IMR-90 (cell line): Measurements from ENCODE around the gene AP3B1. TPM values are rescaled to one million over a fixed set of nuclear protein-coding genes. Genes with fewer than 3 reads are reported as not detected.

Experiments
- ATAC-seq: fragments of 200-7000 bp; cut with Tn5 transposase; 2 replicates; pipeline ENCODE4 v1.9.1; 2020; ENCODE audit warnings: low read depth, mild to moderate bottlenecking, moderate library complexity
- BruUV-seq: library from RNA; stranded (reverse); fragments of 400-500 nt; replicated peaks from 2 replicates; lab custom pipeline; 2021; lab: Mats Ljungman, UMichigan
- CTCF ChIA-PET: fragments of 300-600 bp; formaldehyde crosslinking; extraction: SDS; loops from one replicate; lab custom pipeline; 2021; ENCODE audit warnings: antibody characterized with exemption; lab: Yijun Ruan, JAX
- POLR2A ChIA-PET: fragments of 300-600 bp; sonication (Branson Sonifier 250); formaldehyde crosslinking; loops from one replicate; lab custom pipeline; 2022; ENCODE audit warnings: antibody characterized with exemption; ENCODE audit not compliant: unreplicated experiment; lab: Charles Lee
- DNase-seq: peaks from one replicate; pipeline ENCODE4 v3.0.0; 2013
- H2AFZ ChIP-seq: replicated peaks from 2 replicates; pipeline ENCODE3; 2013; ENCODE audit warnings: low read length, mild to moderate bottlenecking; ENCODE audit not compliant: poor library complexity
- H2AK5ac ChIP-seq: 2 replicates; pipeline ENCODE4 v1.6.1; 2013; ENCODE audit warnings: low read depth, low read length, inconsistent platforms
- H2AK9ac ChIP-seq: replicated peaks from 2 replicates; pipeline ENCODE3; 2013; ENCODE audit warnings: mild to moderate bottlenecking, low read depth, low read length, moderate library complexity; ENCODE audit not compliant: poor library complexity
- H2BK120ac ChIP-seq: 2 replicates; pipeline ENCODE4 v1.6.1; 2013; ENCODE audit warnings: low read depth, low read length, inconsistent platforms
- H2BK15ac ChIP-seq: 3 replicates; pipeline ENCODE4 v1.6.1; 2013; ENCODE audit warnings: low read depth, low read length, inconsistent platforms
- H2BK20ac ChIP-seq: 2 replicates; pipeline ENCODE4 v1.6.1; 2013; ENCODE audit warnings: low read depth, mild to moderate bottlenecking, inconsistent platforms, low read length, moderate library complexity
- H2BK5ac ChIP-seq: 2 replicates; pipeline ENCODE4 v1.6.1; 2013; ENCODE audit warnings: mild to moderate bottlenecking, low read depth, low read length, inconsistent platforms; ENCODE audit not compliant: poor library complexity, severe bottlenecking
- H3K14ac ChIP-seq: replicated peaks from 2 replicates; pipeline ENCODE4 v1.6.1; 2013; ENCODE audit warnings: low read depth, low read length, inconsistent platforms
- H3K18ac ChIP-seq: 2 replicates; pipeline ENCODE4 v1.6.1; 2013; ENCODE audit warnings: low read depth, low read length, control low read depth
- H3K23ac ChIP-seq: 2 replicates; pipeline ENCODE4 v1.6.1; 2013; ENCODE audit warnings: low read depth, low read length, inconsistent platforms
- H3K27ac ChIP-seq: 2 replicates; pipeline ENCODE4 v1.5.1; 2013; ENCODE audit warnings: mild to moderate bottlenecking, control low read depth, low read length; ENCODE audit not compliant: insufficient read depth
- H3K27me3 ChIP-seq: 2 replicates; pipeline ENCODE4 v1.6.1; 2013; ENCODE audit warnings: low read length; ENCODE audit not compliant: control insufficient read depth, insufficient read depth
- H3K36me3 ChIP-seq: 2 replicates; pipeline ENCODE4 v1.6.1; 2013; ENCODE audit warnings: low read length, mixed read lengths; ENCODE audit not compliant: control insufficient read depth, insufficient read depth
- H3K4ac ChIP-seq: 2 replicates; pipeline ENCODE4 v1.6.1; 2013; ENCODE audit warnings: low read depth, low read length, inconsistent platforms
- H3K4me1 ChIP-seq: 2 replicates; pipeline ENCODE4 v1.6.1; 2013; ENCODE audit warnings: low read length, mixed read lengths; ENCODE audit not compliant: control insufficient read depth, insufficient read depth
- H3K4me2 ChIP-seq: 2 replicates; pipeline ENCODE4 v1.6.1; 2013; ENCODE audit warnings: low read depth, mild to moderate bottlenecking, control low read depth, low read length, moderate library complexity
- H3K4me3 ChIP-seq: 2 replicates; pipeline ENCODE4 v1.5.1; 2013; ENCODE audit warnings: low read depth, mild to moderate bottlenecking, control low read depth, low read length, moderate library complexity; ENCODE audit not compliant: insufficient read depth
- H3K56ac ChIP-seq: 2 replicates; pipeline ENCODE4 v1.6.1; 2013; ENCODE audit warnings: low read length, inconsistent platforms; ENCODE audit not compliant: insufficient read depth; ENCODE audit errors: extremely low read depth
- H3K79me1 ChIP-seq, 2 experiments: 2 replicates each; pipeline ENCODE4 v1.6.1; 2013; ENCODE audit warnings: low read length in 2 of 2, inconsistent platforms in 1 of 2, low read depth in 1 of 2
- H3K9ac ChIP-seq: 2 replicates; pipeline ENCODE4 v1.6.1; 2013; ENCODE audit warnings: low read depth, low read length, control low read depth
- H3K9me1 ChIP-seq: 2 replicates; pipeline ENCODE4 v1.6.1; 2013; ENCODE audit warnings: low read length, inconsistent platforms; ENCODE audit not compliant: insufficient read depth
- H3K9me3 ChIP-seq: 2 replicates; pipeline ENCODE4 v1.6.1; 2013; ENCODE audit warnings: low read length; ENCODE audit not compliant: control insufficient read depth, insufficient read depth
- H4K20me1 ChIP-seq: 2 replicates; pipeline ENCODE4 v1.6.1; 2013; ENCODE audit warnings: low read length, inconsistent platforms; ENCODE audit not compliant: insufficient read depth
- H4K5ac ChIP-seq: 2 replicates; pipeline ENCODE4 v1.6.1; 2013; ENCODE audit warnings: mild to moderate bottlenecking, low read depth, low read length, control low read depth
- H4K8ac ChIP-seq, 2 experiments: 2 replicates each; pipeline ENCODE4 v1.6.1; 2013; ENCODE audit warnings: low read depth in 2 of 2, low read length in 2 of 2, control low read depth in 1 of 2, inconsistent platforms in 1 of 2
- H4K91ac ChIP-seq: 2 replicates; pipeline ENCODE4 v1.6.1; 2013; ENCODE audit warnings: low read depth, low read length, inconsistent platforms; ENCODE audit not compliant: insufficient read depth
- BHLHE40 ChIP-seq: fragments of 150-350 bp; IDR thresholded peaks from 2 replicates; pipeline ENCODE4 v1.6.1; 2016; ENCODE audit warnings: mild to moderate bottlenecking, low read depth, low read length
- CEBPB ChIP-seq: IDR thresholded peaks from 2 replicates; pipeline ENCODE4 v1.6.1; 2012; ENCODE audit warnings: low read depth, low read length, improper control_type of control experiment
- CHD1 ChIP-seq: IDR thresholded peaks from 2 replicates; pipeline ENCODE4 v1.6.1; 2012; ENCODE audit warnings: low read depth, low read length, improper control_type of control experiment
- FOS ChIP-seq: fragments of 150-350 bp; IDR thresholded peaks from 2 replicates; pipeline ENCODE4 v1.6.1; 2016; ENCODE audit warnings: low read depth, low read length
- MAFK ChIP-seq: IDR thresholded peaks from 2 replicates; pipeline ENCODE4 v1.6.1; 2012; ENCODE audit warnings: low read depth, low read length, improper control_type of control experiment
- MAZ ChIP-seq: IDR thresholded peaks from 2 replicates; pipeline ENCODE4 v1.6.1; 2012; ENCODE audit warnings: low read depth, mild to moderate bottlenecking, low read length, improper control_type of control experiment, moderate library complexity, borderline replicate concordance
- MXI1 ChIP-seq: IDR thresholded peaks from 2 replicates; pipeline ENCODE4 v1.6.1; 2012; ENCODE audit warnings: low read depth, mild to moderate bottlenecking, low read length, moderate library complexity, borderline replicate concordance
- NFE2L2 ChIP-seq: fragments of 150-350 bp; IDR thresholded peaks from 2 replicates; pipeline ENCODE4 v1.6.1; 2016; ENCODE audit warnings: low read depth, mild to moderate bottlenecking, low read length
- POLR2A ChIP-seq: IDR thresholded peaks from 2 replicates; pipeline ENCODE4 v1.6.1; 2012; ENCODE audit warnings: mild to moderate bottlenecking, low read depth, low read length
- RAD21 ChIP-seq: IDR thresholded peaks from 2 replicates; pipeline ENCODE4 v1.6.1; 2012; ENCODE audit warnings: low read length, improper control_type of control experiment
- RCOR1 ChIP-seq: IDR thresholded peaks from 2 replicates; pipeline ENCODE4 v1.6.1; 2012; ENCODE audit warnings: mild to moderate bottlenecking, low read length, improper control_type of control experiment; ENCODE audit not compliant: insufficient replicate concordance
- RFX5 ChIP-seq: IDR thresholded peaks from 2 replicates; pipeline ENCODE4 v1.8.0; 2012; ENCODE audit warnings: low read depth, mild to moderate bottlenecking, low read length, moderate library complexity
- SMC3 ChIP-seq: fragments of 150-350 bp; IDR thresholded peaks from 2 replicates; pipeline ENCODE4 v1.6.1; 2016; ENCODE audit warnings: low read depth, mild to moderate bottlenecking, antibody characterized with exemption, low read length, moderate library complexity
- WGBS, 2 experiments: methylation state at CpG; one replicate each; pipeline versions ENCODE4 v1.1.5 to v1.1.7; 2013; ENCODE audit warnings: missing lambda C conversion rate in 2 of 2; ENCODE audit not compliant: insufficient read length in 1 of 2; ENCODE audit errors: extremely low coverage in 2 of 2; 5-methylcytosine and 5-hydroxymethylcytosine counted together
- dilution Hi-C: fragments of 300-500 bp; cut with HindIII; formaldehyde crosslinking; loops from one replicate; pipeline ENCODE4 v1.14.3; 2018; ENCODE audit warnings: low sequenced_read_pairs; ENCODE audit not compliant: unreplicated experiment
- in situ Hi-C: fragments of 300-500 bp; cut with MboI; formaldehyde crosslinking; loops from 3 replicates; pipeline ENCODE4 v1.14.3; 2019; ENCODE audit warnings: low sequenced_read_pairs, inconsistent platforms, mixed read lengths
- intact Hi-C: fragments of 100-400 bp; cut with micrococcal nuclease; formaldehyde crosslinking; loops from 2 replicates; pipeline ENCODE4 v1.10.0; 2022
- polyA plus RNA-seq, 3 experiments: library from polyadenylated mRNA; depleted of rRNA; stranded (reverse); fragments of >200 nt; gene quantifications; 2 replicates each; pipeline ENCODE4 v1.2.3, GENCODE V29; 2012; ENCODE audit warnings: low replicate concordance in 1 of 3
- total RNA-seq: library from RNA; depleted of rRNA; stranded (reverse); fragments of >200 nt; gene quantifications from 2 replicates; pipeline ENCODE4 v1.2.3, GENCODE V29; 2012
- TF ChIP-seq, protein P1 (sequence below): fragments of 150-350 bp; IDR thresholded peaks from 2 replicates; pipeline ENCODE4 v1.6.1; 2017; ENCODE audit warnings: mild to moderate bottlenecking, antibody characterized with exemption, low read length, low read depth
- TF ChIP-seq, protein P2 (sequence below): fragments of 150-350 bp; IDR thresholded peaks from 2 replicates; pipeline ENCODE4 v1.6.1; 2016; ENCODE audit warnings: low read depth, mild to moderate bottlenecking, low read length, moderate library complexity, borderline replicate concordance
- TF ChIP-seq, protein P3 (sequence below): conservative IDR thresholded peaks from 2 replicates; pipeline ENCODE4 v1.5.1; 2012; ENCODE audit warnings: mild to moderate bottlenecking, low read depth, low read length, improper control_type of control experiment

Gene AP3B1
- total and polyA plus RNA-seq, 2 of the 4 experiments (the other 2 are of a cell fraction), result 33.1 to 59.0 TPM

DNA sequence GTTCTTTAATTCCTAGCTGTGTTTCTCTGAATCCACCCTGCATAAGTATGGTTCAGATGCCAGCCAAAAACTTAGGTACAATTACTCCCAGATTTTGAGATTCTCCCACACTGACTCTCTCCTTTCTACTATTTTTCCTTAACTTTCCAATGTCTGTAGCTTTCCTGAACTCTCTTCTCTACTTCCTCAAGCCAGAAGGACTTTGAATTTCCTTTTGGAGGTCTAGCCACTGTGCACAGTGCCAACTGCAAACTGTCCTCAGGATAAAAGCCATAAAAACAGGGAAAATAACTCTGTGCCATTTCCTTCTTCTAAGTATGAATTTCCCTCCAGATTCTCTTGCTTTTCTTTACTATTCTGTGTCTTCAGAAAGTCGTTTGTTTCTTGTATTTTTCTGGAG, 157.2 kb downstream of the AP3B1 start:
- H3K4ac ChIP-seq, result no peak overlapping the region
- H4K8ac ChIP-seq, result no peak overlapping the region
- in situ Hi-C loops, result no loop called here
- DNase-seq, result no peak
- H2AFZ ChIP-seq, result no peak overlapping the region
- no peaks in the 10 kb centered on the region; a peak in 2 of 4 replicates for H3K79me1 ChIP-seq
- H2BK5ac ChIP-seq, result no peak overlapping the region
- H3K4me1 ChIP-seq, result no peaks in the 10 kb centered on the region
- no peak for TF ChIP-seq FOS
- TF ChIP-seq RFX5, result no peak
- TF ChIP-seq MAZ, result no peak
- TF ChIP-seq, protein P1, sequence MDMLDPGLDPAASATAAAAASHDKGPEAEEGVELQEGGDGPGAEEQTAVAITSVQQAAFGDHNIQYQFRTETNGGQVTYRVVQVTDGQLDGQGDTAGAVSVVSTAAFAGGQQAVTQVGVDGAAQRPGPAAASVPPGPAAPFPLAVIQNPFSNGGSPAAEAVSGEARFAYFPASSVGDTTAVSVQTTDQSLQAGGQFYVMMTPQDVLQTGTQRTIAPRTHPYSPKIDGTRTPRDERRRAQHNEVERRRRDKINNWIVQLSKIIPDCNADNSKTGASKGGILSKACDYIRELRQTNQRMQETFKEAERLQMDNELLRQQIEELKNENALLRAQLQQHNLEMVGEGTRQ, result no peak
- TF ChIP-seq POLR2A, result no peak
- TF ChIP-seq, protein P2, sequence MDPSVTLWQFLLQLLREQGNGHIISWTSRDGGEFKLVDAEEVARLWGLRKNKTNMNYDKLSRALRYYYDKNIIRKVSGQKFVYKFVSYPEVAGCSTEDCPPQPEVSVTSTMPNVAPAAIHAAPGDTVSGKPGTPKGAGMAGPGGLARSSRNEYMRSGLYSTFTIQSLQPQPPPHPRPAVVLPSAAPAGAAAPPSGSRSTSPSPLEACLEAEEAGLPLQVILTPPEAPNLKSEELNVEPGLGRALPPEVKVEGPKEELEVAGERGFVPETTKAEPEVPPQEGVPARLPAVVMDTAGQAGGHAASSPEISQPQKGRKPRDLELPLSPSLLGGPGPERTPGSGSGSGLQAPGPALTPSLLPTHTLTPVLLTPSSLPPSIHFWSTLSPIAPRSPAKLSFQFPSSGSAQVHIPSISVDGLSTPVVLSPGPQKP, result no peak
- TF ChIP-seq RAD21, result no peak
- no peak for TF ChIP-seq RCOR1
- TF ChIP-seq MAFK, result no peak
- no peak for TF ChIP-seq SMC3
- no peak for TF ChIP-seq BHLHE40
- no peak for TF ChIP-seq NFE2L2
- no peak for TF ChIP-seq MXI1
- TF ChIP-seq, protein P3, sequence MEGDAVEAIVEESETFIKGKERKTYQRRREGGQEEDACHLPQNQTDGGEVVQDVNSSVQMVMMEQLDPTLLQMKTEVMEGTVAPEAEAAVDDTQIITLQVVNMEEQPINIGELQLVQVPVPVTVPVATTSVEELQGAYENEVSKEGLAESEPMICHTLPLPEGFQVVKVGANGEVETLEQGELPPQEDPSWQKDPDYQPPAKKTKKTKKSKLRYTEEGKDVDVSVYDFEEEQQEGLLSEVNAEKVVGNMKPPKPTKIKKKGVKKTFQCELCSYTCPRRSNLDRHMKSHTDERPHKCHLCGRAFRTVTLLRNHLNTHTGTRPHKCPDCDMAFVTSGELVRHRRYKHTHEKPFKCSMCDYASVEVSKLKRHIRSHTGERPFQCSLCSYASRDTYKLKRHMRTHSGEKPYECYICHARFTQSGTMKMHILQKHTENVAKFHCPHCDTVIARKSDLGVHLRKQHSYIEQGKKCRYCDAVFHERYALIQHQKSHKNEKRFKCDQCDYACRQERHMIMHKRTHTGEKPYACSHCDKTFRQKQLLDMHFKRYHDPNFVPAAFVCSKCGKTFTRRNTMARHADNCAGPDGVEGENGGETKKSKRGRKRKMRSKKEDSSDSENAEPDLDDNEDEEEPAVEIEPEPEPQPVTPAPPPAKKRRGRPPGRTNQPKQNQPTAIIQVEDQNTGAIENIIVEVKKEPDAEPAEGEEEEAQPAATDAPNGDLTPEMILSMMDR, result no peak
- TF ChIP-seq CEBPB, result no peak
- no peak for TF ChIP-seq CHD1
- no peaks in the 10 kb centered on the region for H4K20me1 ChIP-seq
- H2BK120ac ChIP-seq, result no peak overlapping the region
- H3K14ac ChIP-seq, result no peak overlapping the region
- no TSS peak for BruUV-seq
- H2AK5ac ChIP-seq, result no peak overlapping the region
- no peak overlapping the region for H2BK15ac ChIP-seq
- no peak overlapping the region for H3K4me3 ChIP-seq
- intact Hi-C loops, result no loop called here
- ChIA-PET POLR2A (interaction anchor here (0.5 kb wide), 1 partner anchor 276 kb away, joined by 4 read pairs; no protein-coding TSS in a partner anchor), CTCF (no interaction called here)
- ATAC-seq, result no peak
- no peak overlapping the region for H3K27ac ChIP-seq
- dilution Hi-C loops, result no loop called here
- no peak overlapping the region for H3K23ac ChIP-seq
- no peak overlapping the region for H3K56ac ChIP-seq
- no peak overlapping the region for H3K9ac ChIP-seq
- H3K27me3 ChIP-seq, result no peaks in the 10 kb centered on the region
- peaks cover 9% of the 10 kb centered on the region; the same call in 1 of the 2 replicates for H3K36me3 ChIP-seq
- no peaks in the 10 kb centered on the region for H3K9me1 ChIP-seq
- H2BK20ac ChIP-seq, result no peak overlapping the region
- H3K18ac ChIP-seq, result no peak overlapping the region
- no CpG with 5 or more reads among the region's 1 CpG for WGBS, 2 experiments
- H3K9me3 ChIP-seq, result no peaks in the 10 kb centered on the region
- H3K4me2 ChIP-seq, result no peak overlapping the region
- H4K5ac ChIP-seq, result no peak overlapping the region
- H2AK9ac ChIP-seq, result no peak overlapping the region
- H4K91ac ChIP-seq, result no peak overlapping the region
